ENCODE measurements around the gene C2CD2L. TPM values are rescaled to one million over a fixed set of nuclear protein-coding genes. Genes with fewer than 3 reads are reported as not detected.

The C2CD2L gene
- total and polyA plus RNA-seq, 10 of the 15 experiments (the other 5 are each of a cell fraction or from before 2014, with no cell fraction given) = 0.21 to 9.6 (median 5.1) TPM

DNA sequence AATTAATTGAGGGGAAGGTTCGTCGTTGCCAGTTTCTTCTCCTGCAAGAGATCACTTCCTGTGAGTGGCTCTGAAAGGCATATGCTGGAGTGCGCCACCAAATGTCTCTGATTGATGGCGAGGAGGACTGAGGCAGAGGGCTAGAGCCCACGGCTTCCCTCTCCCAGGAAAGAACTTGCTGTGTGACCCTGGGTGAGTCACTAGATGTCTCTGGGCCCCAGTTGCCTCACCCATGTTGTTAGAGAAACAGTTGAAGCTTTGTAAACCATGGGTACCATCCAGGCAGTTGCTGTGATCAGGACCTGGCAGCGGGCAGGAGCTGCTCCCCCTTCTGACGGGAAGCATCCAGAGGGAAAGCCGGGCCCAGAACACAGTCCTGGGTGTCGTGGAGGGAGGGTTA lies 44.9 kb downstream of the C2CD2L start:
- Histone ChIP-seq H3K27me3 (replicated peaks in 1 of 2; ENCODE audit: control insufficient read depth in 2 of 2, insufficient read depth in 2 of 2, low read length in 1 of 2) (peaks cover 12 to 17% of the 10 kb centered on the region in 2 experiments; a peak in 3 of 4 replicates), H3K36me3 (ENCODE audit: control insufficient read depth in 2 of 2, insufficient read depth in 2 of 2, low read length in 1 of 2) (no peaks in the 10 kb centered on the region), H3K4me3 (no peak overlapping the region), H3K9me3 (replicated peaks; ENCODE audit: control insufficient read depth, insufficient read depth, low read length) (no peaks in the 10 kb centered on the region), H4K20me1 (ENCODE audit: control insufficient read depth, insufficient read depth) (no peaks in the 10 kb centered on the region), H3K4me2 (ENCODE audit: control insufficient read depth, insufficient read depth) (no peak overlapping the region), H2AFZ (ENCODE audit: control insufficient read depth, low read depth, low read length) (no peak overlapping the region), H3K4me1 (ENCODE audit: control insufficient read depth, insufficient read depth, low read length) (no peaks in the 10 kb centered on the region), H3K27ac (ENCODE audit: control insufficient read depth, insufficient read depth) (no peak overlapping the region), H3K9ac (ENCODE audit: control insufficient read depth, insufficient read depth, low read length) (no peak overlapping the region), H3K79me2 (ENCODE audit: control insufficient read depth, insufficient read depth, low read length) (no peaks in the 10 kb centered on the region)
- RAD21 ChIA-PET (ENCODE audit: unreplicated experiment) = no interaction called here
- CTCF ChIA-PET = interaction anchor here (1.1 to 2.5 kb wide), 3 partner anchors 11 to 18 kb away, joined by 3 to 5 read pairs (median 3); partner anchors contain the start of gene NLRX1
- intact Hi-C loops (cut with micrococcal nuclease; ENCODE audit: unreplicated experiment) (no loop called here), in situ Hi-C loops (cut with MboI) (no loop called here)
- BruUV-seq (replicated peaks) = no TSS peak
- SMC1A ChIA-PET (ENCODE audit: uncharacterized antibody, unreplicated experiment) = interaction anchor here (1.0 to 1.4 kb wide), 2 partner anchors 9 to 175 kb away, joined by 3 to 4 read pairs; no protein-coding TSS in a partner anchor
- DNase-seq (ENCODE audit: low read depth, low spot score) = no peak
- 49% methylated on average over 9 of the region's 9 CpGs for WGBS (ENCODE audit: insufficient coverage, insufficient replicate concordance, low lambda C conversion rate, missing lambda C conversion rate)
- no peak for ATAC-seq
- POLR2A ChIA-PET = no interaction called here
- FAIRE-seq = no peak
- TF ChIP-seq SMAD1 (IDR thresholded peaks at IDR 0.05; ENCODE audit: low read depth, partially characterized antibody) (no peak), PML (IDR thresholded peaks at IDR 0.05; ENCODE audit: low read length) (no peak), TCF3 (IDR thresholded peaks at IDR 0.05; ENCODE audit: borderline replicate concordance, insufficient read depth, low read depth, low read length) (no peak), EP300 (IDR thresholded peaks at IDR 0.05; ENCODE audit: borderline replicate concordance in 1 of 2, control insufficient read depth in 1 of 2, low read depth in 2 of 2, low read length in 2 of 2) (no peak), YBX1 (IDR thresholded peaks at IDR 0.05) (no peak), RUNX3 (IDR thresholded peaks at IDR 0.05; ENCODE audit: low read length) (no peak)
- TF ChIP-seq, protein P1, sequence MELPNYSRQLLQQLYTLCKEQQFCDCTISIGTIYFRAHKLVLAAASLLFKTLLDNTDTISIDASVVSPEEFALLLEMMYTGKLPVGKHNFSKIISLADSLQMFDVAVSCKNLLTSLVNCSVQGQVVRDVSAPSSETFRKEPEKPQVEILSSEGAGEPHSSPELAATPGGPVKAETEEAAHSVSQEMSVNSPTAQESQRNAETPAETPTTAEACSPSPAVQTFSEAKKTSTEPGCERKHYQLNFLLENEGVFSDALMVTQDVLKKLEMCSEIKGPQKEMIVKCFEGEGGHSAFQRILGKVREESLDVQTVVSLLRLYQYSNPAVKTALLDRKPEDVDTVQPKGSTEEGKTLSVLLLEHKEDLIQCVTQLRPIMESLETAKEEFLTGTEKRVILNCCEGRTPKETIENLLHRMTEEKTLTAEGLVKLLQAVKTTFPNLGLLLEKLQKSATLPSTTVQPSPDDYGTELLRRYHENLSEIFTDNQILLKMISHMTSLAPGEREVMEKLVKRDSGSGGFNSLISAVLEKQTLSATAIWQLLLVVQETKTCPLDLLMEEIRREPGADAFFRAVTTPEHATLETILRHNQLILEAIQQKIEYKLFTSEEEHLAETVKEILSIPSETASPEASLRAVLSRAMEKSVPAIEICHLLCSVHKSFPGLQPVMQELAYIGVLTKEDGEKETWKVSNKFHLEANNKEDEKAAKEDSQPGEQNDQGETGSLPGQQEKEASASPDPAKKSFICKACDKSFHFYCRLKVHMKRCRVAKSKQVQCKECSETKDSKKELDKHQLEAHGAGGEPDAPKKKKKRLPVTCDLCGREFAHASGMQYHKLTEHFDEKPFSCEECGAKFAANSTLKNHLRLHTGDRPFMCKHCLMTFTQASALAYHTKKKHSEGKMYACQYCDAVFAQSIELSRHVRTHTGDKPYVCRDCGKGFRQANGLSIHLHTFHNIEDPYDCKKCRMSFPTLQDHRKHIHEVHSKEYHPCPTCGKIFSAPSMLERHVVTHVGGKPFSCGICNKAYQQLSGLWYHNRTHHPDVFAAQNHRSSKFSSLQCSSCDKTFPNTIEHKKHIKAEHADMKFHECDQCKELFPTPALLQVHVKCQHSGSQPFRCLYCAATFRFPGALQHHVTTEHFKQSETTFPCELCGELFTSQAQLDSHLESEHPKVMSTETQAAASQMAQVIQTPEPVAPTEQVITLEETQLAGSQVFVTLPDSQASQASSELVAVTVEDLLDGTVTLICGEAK (IDR thresholded peaks at IDR 0.05; ENCODE audit: borderline replicate concordance) = no peak
- TF ChIP-seq, protein P2, sequence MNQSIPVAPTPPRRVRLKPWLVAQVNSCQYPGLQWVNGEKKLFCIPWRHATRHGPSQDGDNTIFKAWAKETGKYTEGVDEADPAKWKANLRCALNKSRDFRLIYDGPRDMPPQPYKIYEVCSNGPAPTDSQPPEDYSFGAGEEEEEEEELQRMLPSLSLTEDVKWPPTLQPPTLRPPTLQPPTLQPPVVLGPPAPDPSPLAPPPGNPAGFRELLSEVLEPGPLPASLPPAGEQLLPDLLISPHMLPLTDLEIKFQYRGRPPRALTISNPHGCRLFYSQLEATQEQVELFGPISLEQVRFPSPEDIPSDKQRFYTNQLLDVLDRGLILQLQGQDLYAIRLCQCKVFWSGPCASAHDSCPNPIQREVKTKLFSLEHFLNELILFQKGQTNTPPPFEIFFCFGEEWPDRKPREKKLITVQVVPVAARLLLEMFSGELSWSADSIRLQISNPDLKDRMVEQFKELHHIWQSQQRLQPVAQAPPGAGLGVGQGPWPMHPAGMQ (IDR thresholded peaks at IDR 0.05; ENCODE audit: borderline replicate concordance) = no peak
- TF ChIP-seq, protein P3, sequence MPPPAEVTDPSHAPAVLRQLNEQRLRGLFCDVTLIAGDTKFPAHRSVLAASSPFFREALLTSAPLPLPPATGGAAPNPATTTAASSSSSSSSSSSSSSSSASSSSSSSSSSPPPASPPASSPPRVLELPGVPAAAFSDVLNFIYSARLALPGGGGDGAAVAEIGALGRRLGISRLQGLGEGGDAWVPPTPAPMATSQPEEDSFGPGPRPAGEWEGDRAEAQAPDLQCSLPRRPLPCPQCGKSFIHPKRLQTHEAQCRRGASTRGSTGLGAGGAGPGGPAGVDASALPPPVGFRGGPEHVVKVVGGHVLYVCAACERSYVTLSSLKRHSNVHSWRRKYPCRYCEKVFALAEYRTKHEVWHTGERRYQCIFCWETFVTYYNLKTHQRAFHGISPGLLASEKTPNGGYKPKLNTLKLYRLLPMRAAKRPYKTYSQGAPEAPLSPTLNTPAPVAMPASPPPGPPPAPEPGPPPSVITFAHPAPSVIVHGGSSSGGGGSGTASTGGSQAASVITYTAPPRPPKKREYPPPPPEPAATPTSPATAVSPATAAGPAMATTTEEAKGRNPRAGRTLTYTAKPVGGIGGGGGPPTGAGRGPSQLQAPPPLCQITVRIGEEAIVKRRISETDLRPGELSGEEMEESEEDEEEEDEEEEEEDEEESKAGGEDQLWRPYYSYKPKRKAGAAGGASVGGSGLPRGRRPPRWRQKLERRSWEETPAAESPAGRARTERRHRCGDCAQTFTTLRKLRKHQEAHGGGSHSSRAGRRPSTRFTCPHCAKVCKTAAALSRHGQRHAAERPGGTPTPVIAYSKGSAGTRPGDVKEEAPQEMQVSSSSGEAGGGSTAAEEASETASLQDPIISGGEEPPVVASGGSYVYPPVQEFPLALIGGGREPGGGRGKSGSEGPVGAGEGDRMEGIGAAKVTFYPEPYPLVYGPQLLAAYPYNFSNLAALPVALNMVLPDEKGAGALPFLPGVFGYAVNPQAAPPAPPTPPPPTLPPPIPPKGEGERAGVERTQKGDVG (CRISPR knock-in tag; IDR thresholded peaks at IDR 0.05) = no peak
- TF ChIP-seq, protein P4, sequence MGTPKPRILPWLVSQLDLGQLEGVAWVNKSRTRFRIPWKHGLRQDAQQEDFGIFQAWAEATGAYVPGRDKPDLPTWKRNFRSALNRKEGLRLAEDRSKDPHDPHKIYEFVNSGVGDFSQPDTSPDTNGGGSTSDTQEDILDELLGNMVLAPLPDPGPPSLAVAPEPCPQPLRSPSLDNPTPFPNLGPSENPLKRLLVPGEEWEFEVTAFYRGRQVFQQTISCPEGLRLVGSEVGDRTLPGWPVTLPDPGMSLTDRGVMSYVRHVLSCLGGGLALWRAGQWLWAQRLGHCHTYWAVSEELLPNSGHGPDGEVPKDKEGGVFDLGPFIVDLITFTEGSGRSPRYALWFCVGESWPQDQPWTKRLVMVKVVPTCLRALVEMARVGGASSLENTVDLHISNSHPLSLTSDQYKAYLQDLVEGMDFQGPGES (IDR thresholded peaks at IDR 0.05) = no peak
- TF ChIP-seq, protein P5, sequence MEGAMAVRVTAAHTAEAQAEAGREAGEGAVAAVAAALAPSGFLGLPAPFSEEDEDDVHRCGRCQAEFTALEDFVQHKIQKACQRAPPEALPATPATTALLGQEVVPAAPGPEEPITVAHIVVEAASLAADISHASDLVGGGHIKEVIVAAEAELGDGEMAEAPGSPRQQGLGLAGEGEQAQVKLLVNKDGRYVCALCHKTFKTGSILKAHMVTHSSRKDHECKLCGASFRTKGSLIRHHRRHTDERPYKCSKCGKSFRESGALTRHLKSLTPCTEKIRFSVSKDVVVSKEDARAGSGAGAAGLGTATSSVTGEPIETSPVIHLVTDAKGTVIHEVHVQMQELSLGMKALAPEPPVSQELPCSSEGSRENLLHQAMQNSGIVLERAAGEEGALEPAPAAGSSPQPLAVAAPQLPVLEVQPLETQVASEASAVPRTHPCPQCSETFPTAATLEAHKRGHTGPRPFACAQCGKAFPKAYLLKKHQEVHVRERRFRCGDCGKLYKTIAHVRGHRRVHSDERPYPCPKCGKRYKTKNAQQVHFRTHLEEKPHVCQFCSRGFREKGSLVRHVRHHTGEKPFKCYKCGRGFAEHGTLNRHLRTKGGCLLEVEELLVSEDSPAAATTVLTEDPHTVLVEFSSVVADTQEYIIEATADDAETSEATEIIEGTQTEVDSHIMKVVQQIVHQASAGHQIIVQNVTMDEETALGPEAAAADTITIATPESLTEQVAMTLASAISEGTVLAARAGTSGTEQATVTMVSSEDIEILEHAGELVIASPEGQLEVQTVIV (IDR thresholded peaks at IDR 0.05; ENCODE audit: borderline replicate concordance, partially characterized antibody) = no peak
